Bone marrow (tissue), 2 donors: ENCODE results near the gene MASP1.
"Not testable (repeated sequence)": the region's sequence is repeated elsewhere in the genome, so short reads cannot be mapped to it uniquely, and the experiment has no call there.

ENCODE experiments used
- DNase-seq, 2 donors: peaks; one replicate each; lab custom pipeline; 2025; lab: John Stamatoyannopoulos, UW

MASP1 gene

DNA sequence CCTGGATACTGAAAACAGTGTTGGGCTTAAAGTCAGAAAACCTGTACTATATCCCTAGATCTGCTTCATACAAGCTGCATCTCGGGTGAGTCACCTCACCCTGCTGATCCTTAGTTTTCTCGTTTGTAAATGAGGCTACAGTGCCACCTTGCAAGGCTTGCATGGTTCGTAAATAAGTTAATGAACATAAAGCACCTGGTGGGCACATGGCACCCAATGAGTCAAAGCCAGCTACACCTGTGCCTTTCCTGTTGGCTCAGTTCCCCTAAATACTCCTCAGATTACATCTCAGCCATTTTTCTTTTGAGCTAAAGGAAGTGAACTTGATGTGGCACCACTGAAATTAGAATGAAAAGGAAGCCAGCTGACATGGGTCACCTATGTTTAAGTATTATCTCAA is 67.7 kb downstream of the MASP1 start:
- no peak for DNase-seq

DNA sequence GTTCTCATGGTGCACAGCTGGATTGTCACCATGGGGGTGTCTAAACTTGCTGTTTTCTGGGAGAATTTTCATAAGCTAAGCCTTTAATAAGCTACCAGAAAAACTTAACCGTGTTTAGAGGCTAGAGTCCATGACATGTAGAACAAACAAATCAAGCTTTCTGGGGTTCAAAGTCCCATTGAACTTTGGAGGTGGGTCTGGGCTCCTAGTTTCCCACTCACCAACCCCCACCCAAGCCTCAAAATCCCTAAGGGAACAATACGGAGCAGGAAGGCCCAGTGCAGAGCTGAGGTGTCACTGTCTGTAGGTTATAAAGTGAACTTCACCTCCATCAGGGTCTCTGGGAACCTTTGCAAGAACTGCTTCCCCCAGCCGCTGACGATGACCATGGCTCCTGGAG is 68.7 kb downstream of the MASP1 start:
- no peak for DNase-seq

DNA sequence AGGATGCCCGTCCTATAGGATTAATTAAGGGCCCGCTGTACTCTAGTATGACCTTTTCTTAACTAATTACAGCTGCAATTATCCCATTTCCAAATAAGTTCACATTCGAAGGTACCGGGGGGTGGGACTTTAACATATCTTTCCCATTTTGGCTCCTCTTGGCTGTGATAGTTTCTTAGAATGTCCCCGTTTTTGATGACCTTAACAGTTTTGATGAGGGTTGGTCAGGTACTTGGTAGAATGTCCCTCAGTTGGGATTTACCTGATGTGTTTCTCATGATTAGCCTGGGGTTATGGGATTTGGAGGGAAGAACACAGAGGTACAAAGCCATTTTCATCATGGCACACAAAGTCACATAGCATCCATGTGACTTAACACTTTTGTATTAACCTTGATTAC is 76.1 kb downstream of the MASP1 start:
- DNase-seq: no peak

DNA sequence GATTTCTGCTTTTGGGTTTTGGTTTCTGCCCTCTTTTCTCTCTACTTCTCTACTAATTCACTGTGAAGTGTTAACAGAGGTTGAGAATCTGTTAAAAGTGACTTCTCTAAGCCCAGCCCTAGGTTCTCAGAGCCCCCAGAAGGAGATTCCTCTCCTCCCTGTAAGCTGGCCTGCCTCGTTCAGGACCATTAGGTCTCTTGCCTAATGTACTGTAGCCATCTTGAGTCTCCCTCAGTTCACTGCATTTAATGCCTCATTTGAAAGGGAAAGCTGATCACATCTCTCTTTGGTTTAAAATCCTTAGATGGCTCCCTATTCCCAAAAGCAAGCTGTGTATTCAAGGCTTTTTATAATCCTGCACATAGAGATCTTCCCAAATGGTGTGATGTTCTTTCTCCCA is 77.9 kb downstream of the MASP1 start:
- DNase-seq: no peak

DNA sequence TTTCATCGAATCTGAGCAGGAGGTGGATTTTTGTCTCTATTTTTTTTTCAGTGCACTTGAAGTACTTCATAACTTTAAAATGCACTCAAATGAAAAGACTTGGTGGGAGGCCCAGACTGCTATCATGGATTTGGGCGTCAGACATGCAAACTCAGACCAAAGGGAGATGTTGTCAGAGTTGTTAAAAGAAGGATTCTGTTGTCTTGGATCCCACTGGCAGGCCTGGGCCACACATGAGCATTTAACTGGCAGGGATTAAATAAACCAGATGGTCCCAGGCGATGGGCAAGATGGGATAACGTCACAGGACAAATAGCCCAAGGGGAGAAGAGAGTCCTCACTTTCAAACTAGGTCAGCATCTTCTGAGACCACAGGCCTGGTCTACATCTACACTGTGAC is 78.8 kb downstream of the MASP1 start:
- DNase-seq: no peak

DNA sequence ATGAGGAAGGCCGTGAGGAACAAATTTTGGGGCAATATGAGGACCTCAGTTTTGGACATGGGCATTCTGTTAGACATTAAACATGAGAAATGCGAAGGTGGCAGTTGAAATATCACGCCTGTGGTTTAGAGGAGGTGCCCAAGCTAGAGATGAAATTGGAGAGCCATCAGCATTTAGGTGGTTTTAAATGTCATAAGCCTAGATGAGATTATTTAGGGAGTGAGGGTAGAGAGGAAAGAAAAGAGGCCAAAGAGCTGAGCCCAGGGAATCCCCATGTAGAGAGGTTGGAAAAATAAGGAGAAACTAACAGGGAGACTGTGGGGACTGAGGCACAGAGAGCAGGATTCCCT is 79.4 kb downstream of the MASP1 start:
- no peak for DNase-seq

DNA sequence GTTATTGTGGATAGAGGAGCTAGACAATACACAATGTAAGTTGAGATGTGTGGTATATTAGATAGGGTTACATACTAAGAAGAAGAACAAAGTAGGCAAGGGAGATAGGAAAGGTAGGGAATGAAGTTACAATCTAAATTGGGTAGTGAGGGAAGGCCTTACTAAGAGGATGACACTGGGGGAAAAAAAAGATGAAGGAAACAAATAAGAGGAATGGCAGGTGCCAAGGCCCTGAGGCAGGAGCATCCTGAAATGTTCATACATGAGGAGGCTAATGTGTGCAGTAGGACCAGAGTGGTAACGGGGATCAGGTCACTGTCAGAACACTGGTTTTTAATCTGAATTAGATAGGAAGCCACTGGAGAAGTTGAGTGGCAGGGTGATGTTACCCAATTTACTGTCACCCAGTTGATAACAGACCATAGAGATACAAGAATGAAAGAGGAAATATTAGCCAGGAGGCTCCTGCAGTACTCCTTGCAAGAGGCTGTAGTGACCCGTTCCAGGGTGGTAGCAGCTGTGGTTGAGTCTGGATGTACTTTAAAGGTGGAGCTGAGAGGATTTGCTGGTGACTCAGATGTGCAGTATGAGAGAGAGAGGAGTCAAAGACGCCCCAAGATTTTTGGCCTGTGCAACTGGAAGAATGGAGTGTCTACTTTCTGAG is 79.9 kb downstream of the MASP1 start:
- DNase-seq: no peak

DNA sequence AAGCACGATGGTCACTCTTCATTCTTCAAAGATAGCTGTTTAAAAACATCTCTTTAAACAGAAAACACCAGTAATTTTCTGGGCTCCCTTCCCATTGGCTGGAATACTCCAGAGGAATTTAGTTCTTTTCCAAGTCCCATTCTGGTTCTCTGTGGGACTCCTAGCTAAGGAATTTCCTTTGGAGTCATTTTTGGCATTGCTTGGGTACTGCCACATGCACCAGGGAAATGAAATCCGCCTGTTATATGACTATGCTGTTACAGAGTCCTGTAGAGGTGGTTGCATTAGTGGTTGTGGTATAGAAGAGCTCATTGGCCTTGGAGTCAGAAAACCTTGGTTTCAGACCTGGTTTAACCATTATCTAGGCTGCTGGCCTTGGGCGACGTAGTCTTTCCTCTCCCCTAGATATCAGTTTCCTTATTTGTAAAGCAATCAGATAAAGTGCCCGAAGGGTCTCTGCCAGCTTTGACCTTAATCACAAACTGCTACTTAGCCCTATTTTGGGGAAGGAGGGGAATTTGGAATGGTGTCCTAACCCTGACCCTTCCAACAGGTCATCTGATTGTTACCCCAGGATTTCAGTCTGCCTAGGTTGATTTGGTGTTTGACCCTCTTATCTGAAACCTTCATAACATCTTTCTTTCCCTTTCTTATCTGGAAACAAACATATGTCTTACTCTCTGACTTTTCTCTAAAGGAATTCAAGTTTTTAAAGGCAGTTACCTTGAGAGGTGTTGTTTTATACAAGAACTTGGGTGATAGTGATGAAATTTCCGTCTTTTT is 80.8 kb downstream of the MASP1 start:
- DNase-seq: no peak

DNA sequence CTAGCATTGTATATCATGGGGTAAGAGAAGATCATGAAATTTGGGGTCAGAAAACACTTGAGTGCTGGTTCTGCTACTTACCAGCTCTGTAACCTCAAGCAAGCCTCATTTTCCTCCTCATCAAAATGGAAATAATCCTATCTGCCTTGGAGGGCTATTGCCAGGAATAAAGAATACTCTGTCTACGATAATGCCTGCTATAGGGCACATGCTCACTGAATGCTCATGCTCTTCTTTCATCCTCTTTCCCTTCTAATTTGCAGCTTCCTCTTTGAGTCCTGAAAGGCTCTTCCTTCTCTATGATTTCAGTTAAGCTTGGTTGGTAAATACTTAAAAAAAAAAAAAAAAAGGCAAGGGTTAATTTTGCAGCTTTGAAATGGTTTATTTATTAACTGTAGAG is 81.4 kb downstream of the MASP1 start:
- no peak for DNase-seq

DNA sequence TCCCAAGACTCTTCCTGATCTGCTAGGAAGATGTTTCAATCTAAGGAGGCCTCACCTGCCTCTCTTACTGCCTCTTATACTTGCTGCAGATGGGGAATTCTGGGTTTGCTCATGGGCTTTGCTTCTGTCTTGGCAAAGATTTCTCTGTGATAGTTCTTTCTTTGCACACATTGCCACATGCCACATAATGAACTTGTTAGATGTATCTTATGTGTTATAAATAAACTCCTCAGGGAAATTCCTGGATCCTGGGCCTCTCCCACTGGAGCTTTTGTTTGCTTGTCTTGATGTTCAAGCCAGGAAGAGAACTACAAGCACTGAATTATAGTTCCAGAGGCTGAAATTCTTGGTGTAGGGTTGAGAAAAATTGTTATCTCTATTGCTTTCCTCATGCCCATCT is 82.0 kb downstream of the MASP1 start:
- DNase-seq: no peak

DNA sequence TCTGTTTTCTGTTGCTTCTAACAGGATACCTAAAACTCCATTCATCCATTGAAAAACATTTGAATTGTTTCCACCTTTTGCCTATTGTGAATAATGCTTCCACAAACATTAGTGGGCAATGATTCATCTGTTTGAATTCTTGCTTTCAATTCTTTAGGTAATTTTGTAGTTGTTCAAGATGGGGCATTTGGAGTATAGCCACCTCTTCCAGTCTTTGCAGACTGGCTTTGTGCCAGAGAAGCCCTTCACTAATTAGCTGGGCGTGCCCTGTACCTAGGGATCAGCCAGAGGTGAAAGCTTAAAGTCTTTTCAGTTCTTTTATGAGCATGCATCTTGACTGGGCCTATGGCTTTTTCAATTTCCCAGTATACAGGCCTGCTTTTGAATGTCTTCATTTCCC is 83.4 kb downstream of the MASP1 start:
- DNase-seq: no peak

DNA sequence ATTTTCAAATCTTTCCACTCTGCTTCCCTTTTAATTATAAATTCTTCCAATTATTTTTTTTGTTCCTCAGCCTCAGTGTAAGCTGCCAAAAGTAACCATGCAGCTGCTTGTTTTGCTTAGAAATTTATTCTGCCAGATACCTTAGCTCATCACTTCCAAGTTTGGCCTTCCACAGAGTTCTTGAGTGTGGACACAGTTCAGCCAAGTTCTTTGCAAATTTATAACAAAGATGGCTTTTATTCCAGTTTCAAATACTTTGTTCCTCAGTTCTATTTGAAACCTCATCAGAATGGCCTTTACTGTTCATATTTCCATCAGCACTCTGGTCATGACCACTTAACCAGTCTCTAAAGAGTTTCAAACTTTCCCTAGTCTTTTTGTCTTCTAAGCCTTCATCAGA is 83.9 kb downstream of the MASP1 start:
- DNase-seq: no peak

DNA sequence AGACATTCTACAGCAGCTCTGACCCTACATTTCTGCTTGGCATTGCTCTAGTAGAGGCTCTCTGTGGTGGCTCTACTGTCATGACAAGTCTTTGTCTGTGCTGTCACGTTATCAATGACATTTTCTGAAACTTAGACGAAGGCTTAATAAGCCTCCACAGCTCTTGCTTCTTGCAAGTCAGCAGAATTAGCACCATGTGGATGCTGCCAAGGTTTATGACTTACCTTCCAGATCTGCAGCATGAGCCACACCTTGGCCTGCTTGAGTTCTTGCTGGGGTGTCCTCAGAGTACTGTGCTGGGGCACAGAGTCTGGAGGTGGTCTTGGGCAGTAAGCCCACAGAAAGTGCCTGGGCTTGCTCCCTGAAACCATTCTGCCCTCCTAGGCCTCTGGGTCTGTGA is 84.5 kb downstream of the MASP1 start:
- DNase-seq: no peak

DNA sequence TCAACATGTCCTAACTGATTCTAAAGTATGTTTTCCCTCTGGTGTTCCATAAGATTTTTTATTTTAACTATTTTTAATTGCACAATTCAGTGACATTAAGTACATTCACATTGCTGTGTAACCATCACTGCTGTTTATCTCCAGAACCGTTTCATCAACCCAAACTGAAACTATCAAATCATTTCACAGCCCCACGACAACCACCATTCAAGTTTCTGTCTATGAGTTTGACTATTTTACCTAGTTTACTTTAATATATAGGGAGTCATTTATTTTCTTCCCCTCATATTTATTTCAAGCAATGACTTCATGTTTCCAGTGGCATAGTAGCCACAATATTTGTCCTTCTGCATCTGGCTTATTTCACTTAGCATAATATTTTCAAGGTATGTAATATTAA is 85.9 kb downstream of the MASP1 start:
- no peak for DNase-seq

DNA sequence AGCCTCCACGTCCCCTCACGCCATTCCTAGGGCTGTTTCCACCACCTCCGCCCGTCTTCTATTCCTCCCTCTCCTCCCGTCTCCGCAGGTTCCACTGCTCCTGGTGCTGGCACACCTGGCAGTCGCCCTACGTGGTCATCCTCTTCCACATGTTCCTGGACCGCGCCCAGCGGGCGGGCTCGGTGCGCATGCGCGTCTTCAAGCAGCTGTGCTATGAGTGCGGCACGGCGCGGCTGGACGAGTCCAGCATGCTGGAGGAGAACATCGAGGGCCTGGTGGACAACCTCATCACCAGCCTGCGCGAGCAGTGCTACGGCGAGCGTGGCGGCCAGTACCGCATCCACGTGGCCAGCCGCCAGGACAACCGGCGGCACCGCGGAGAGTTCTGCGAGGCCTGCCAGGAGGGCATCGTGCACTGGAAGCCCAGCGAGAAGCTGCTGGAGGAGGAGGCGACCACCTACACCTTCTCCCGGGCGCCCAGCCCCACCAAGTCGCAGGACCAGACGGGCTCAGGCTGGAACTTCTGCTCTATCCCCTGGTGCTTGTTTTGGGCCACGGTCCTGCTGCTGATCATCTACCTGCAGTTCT is 92.0 kb downstream of the MASP1 start:
- DNase-seq: not testable (repeated sequence)

DNA sequence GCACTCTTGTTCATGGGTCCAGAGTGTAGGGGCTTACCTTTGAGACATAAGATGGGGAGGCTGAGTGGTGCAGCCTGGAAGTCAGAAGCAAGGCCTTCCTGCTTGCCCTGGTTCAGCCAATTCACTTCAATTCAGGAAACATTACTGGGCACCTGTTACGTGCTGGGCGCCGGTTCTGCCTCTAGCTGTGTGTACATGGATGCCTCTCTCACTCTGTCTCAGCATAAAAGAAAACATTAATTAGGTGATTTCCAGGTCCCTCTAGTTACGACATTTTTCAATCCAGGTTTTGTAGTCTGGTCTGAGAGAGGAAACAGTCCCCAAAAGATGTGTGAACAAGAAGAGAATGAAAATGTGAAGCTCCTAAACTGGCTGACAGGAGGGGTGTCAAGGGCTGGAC is 93.0 kb downstream of the MASP1 start:
- no peak for DNase-seq

DNA sequence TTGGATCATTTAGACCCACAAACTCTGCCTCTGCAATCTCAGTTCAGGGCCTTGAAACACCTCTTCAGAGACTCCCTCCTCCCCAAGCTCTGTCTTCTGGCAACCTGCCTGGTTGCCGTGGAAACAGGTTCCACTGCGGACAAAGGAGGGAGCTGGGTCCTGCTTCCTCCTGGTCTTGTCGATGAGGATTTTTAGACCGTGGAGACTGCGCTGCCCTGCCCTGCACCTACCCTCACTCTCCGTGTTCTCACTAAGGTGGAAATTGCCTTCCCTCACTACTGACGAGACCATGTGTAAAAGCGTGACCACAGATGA is 94.2 kb downstream of the MASP1 start, which contains the start of gene RTP1:
Gene RTP1 (plus strand): TSS at position 152 of the 315 bp plus-strand sequence. CDS start 30 bp downstream, at position 182.
- DNase-seq: no peak

DNA sequence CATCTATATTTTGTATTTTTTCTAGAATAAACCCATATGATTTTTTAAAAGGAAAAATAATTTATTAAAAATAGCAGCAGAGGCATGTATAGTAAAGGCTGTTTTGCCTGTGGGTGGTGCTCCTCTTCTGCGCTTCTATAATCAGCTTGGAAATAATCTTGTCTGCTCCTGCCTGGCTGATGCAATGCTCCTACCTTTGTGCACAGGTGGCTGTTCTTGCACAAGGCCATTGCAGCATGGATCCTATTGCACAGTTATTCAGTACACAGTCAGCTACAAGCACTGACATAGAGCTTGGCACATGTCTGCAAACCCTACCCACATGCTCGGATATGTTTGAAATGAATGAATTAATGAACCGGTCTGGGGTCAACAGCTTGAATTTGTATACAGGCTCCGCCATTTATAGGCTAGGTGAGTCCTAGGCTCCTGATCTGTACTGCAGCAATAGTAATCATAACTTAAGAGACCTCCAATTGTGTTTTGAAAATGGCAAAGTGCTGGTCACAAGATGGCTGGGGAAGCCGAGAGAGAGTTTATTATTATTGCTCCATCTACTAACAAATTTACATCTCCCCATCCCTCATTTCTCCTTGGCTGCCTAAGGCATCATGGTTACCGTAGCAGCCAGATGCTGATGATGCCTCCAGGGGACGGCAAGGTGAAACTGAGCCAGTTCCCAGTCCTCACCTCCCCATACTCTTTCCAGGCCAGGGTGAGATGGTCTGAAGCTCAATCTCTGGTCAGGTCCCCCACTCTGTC is 94.8 kb downstream of the MASP1 start:
- DNase-seq: no peak

DNA sequence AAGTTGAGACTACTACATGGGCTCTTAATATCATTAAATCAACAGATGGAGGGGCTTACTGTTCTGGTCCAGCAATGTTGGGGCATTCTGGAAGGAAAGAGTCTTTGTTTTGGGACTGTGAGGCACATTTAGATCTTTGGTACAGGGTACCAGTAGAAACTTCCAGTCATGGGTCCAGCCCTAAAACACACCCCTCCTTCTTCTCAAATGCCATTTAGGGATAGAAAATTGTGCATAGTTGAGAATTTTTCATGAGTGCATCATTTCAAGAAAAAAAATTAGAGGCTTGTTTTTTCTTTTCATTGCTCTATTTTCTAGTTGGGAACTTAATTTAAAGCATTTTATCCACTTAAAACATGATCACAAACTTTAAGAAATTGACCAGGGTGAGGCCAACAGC is 98.4 kb downstream of the MASP1 start:
- no peak for DNase-seq

DNA sequence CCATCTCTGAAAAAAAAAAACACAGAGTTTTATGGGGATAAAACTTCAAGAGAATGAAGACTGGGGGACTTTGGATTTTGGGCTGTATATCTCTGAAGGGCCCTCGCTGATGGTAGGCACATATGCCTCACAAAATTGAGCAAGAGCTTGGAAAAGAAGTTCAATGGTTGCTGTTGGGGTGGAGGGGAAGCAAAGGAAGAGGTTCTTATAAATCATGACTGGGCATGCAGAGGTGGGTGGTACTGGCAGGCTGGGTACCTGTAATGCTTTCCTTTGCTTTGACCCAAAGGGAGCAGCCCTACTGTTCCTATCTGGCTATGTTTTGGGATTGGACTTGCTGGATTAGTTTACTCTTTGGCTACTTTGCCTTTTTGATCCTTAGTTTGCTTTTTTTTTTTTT is 100.3 kb downstream of the MASP1 start:
- DNase-seq: no peak

DNA sequence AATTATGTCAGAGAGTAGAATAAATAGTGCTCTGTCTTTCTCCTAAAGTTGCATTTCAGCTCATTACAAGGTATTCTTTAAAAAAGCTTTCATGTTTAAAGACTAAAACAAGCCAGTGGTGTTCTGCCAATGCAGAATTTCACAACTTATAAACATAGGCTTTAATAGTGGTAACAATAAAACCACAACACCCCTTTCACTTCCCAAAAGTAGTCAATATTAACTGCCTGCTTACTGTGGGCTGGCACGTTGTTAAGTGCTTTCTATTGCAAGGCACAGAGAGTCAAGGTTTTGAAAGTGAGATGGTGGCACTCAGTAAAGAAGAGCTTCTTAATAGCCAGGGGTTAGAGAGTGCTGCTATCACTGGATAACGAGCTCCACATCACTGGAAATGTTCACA is 102.6 kb downstream of the MASP1 start:
- no peak for DNase-seq

DNA sequence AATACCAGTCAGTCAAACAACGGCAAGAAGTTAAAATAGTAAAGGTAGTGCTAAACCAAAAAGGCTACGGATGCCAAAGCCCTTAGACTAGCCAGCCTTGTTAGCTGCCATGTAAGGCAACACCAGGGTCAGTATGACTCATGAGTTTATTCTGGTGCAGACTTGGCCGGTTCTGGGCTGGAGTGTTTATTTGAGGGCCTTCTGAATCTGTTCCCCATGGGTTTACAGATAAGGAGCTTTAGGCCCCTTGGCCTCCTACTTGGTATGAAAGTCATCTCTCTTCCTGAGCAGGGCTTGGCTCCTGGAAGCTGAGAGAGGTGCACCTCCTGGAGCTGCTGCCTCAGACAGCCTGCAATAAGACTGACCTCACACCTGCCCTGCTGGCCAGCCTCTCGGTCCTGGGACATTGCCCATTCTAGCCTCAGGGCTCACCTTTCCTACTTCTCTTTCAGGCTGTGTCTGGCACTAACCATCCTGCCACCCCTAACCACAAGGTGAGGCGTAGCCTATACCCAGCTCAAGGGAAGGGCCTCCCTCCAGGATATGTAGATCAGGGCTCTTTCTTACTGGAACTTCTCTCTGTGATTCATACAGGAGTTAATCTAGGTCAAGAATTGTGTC is 104.6 kb downstream of the MASP1 start:
- no peak for DNase-seq

DNA sequence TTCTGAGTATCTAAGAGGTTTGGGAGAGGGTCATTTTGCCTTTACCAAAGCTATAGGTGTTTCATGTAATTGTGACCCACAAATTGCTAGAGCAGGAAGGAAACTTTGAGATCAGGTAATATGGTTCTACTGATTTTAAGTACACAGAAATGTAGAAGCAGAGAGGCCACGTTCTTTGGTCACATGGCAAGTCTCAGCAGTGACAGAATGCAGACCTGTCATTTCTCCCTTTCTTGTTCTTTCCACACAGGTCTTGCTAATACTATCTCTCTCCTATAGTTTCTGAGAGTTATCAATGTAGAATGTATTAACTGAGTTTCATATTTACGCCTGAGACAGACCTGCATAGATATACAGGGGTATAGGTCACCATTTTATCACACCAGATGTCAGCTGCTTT is 105.2 kb downstream of the MASP1 start:
- no peak for DNase-seq
